GM23338 (cell line): ENCODE measurements around the gene RSPRY1. TPM values are rescaled to one million over a fixed set of nuclear protein-coding genes. Genes with fewer than 3 reads are reported as not detected.

Experiments used
- ATAC-seq: fragments of 200-7000 bp; cut with Tn5 transposase; 3 replicates; pipeline ENCODE4 v1.9.1; 2020
- DNase-seq: peaks from one replicate; pipeline ENCODE4 v3.0.0-alpha.2; 2015; ENCODE audit warnings: low spot score
- H2AFZ ChIP-seq: fragments of 200-600 bp; sonication (generic); 2 replicates; pipeline ENCODE4 v1.8.0; 2016; ENCODE audit warnings: antibody characterized with exemption, mild to moderate bottlenecking, moderate library complexity
- H3F3A ChIP-seq: fragments of 200-600 bp; sonication (generic); replicated peaks from 2 replicates; pipeline ENCODE4 v1.8.0; 2017; ENCODE audit warnings: antibody characterized with exemption, mixed run types, low read depth
- H3K27ac ChIP-seq: fragments of 200-600 bp; sonication (generic); 2 replicates; pipeline ENCODE4 v1.6.1; 2016; ENCODE audit warnings: low read depth
- H3K27me3 ChIP-seq: fragments of 200-600 bp; sonication (generic); 2 replicates; pipeline ENCODE4 v1.8.0; 2016; ENCODE audit warnings: mild to moderate bottlenecking, mixed run types, moderate library complexity; ENCODE audit not compliant: insufficient read depth
- H3K36me3 ChIP-seq: fragments of 200-600 bp; sonication (generic); 2 replicates; pipeline ENCODE4 v1.8.0; 2016; ENCODE audit warnings: mild to moderate bottlenecking; ENCODE audit not compliant: insufficient read depth
- H3K4me1 ChIP-seq: fragments of 200-600 bp; sonication (generic); 2 replicates; pipeline ENCODE4 v1.8.0; 2016; ENCODE audit warnings: mild to moderate bottlenecking, moderate library complexity; ENCODE audit not compliant: insufficient read depth
- H3K4me2 ChIP-seq: fragments of 200-600 bp; sonication (generic); 2 replicates; pipeline ENCODE4 v1.7.1; 2017; ENCODE audit warnings: mixed run types
- H3K4me3 ChIP-seq: fragments of 200-600 bp; sonication (generic); 2 replicates; pipeline ENCODE4 v1.6.1; 2016; ENCODE audit warnings: mixed run types
- H3K79me2 ChIP-seq: fragments of 200-600 bp; sonication (generic); replicated peaks from 2 replicates; pipeline ENCODE4 v1.8.0; 2017; ENCODE audit warnings: mild to moderate bottlenecking; ENCODE audit not compliant: insufficient read depth
- H3K9me2 ChIP-seq: fragments of 200-600 bp; sonication (generic); 2 replicates; pipeline ENCODE4 v1.8.0; 2017; ENCODE audit not compliant: insufficient read depth
- H4K20me1 ChIP-seq: fragments of 200-600 bp; sonication (generic); replicated peaks from 2 replicates; pipeline ENCODE4 v1.8.0; 2017; ENCODE audit warnings: mild to moderate bottlenecking; ENCODE audit not compliant: insufficient read depth
- H3K27ac Mint-ChIP-seq: 2 replicates; pipeline ENCODE4 v1.8.0; 2020; ENCODE audit warnings: inconsistent platforms, mild to moderate bottlenecking, moderate library complexity, mixed read lengths
- H3K27me3 Mint-ChIP-seq: 3 replicates; pipeline ENCODE4 v1.8.0; 2022; ENCODE audit warnings: low read depth, mild to moderate bottlenecking, moderate library complexity, mixed read lengths, inconsistent platforms; ENCODE audit not compliant: insufficient read depth, poor library complexity
- H3K36me3 Mint-ChIP-seq: 3 replicates; pipeline ENCODE4 v1.8.0; 2021; ENCODE audit warnings: low read depth, mild to moderate bottlenecking, inconsistent platforms, moderate library complexity, mixed read lengths
- H3K4me1 Mint-ChIP-seq: 3 replicates; pipeline ENCODE4 v1.8.0; 2020; ENCODE audit warnings: mild to moderate bottlenecking, inconsistent platforms, mixed read lengths
- H3K4me3 Mint-ChIP-seq: 3 replicates; pipeline ENCODE4 v1.8.0; 2021; ENCODE audit warnings: moderate library complexity, mild to moderate bottlenecking, inconsistent platforms, mixed read lengths
- H3K9me3 Mint-ChIP-seq: 3 replicates; pipeline ENCODE4 v1.8.0; 2020; ENCODE audit warnings: moderate library complexity, mild to moderate bottlenecking, inconsistent platforms, mixed read lengths
- CREB1 ChIP-seq: fragments of 250-450 bp; sonication (Bioruptor Pico); IDR thresholded peaks from 2 replicates; pipeline ENCODE4 v1.5.0; 2020; ENCODE audit warnings: low read depth, mild to moderate bottlenecking, moderate library complexity
- CTCF ChIP-seq, 2 experiments: fragments of 200-600 bp in 1 of 2; sonication (generic) in 1 of 2; conservative IDR thresholded peaks; 2 replicates each; pipeline versions ENCODE4 v1.5.1 to v1.6.1; 2016 to 2017; ENCODE audit warnings: antibody characterized with exemption in 2 of 2, low read depth in 2 of 2, mild to moderate bottlenecking in 2 of 2, moderate library complexity in 1 of 2
- ETS1 ChIP-seq: IDR thresholded peaks from 2 replicates; pipeline ENCODE4 v1.6.1; 2016; ENCODE audit warnings: antibody characterized with exemption
- EZH2 ChIP-seq: fragments of 200-600 bp; sonication (generic); IDR thresholded peaks from one replicate; pipeline ENCODE4 v1.8.0; 2017; ENCODE audit warnings: antibody characterized with exemption, mild to moderate bottlenecking, low read depth; ENCODE audit not compliant: unreplicated experiment
- NANOG ChIP-seq: IDR thresholded peaks from 2 replicates; pipeline ENCODE4 v1.6.1; 2016; ENCODE audit warnings: antibody characterized with exemption, borderline replicate concordance
- STAT1 ChIP-seq: IDR thresholded peaks from one replicate; pipeline ENCODE4 v1.6.1; 2016; ENCODE audit warnings: antibody characterized with exemption; ENCODE audit not compliant: unreplicated experiment
- polyA plus RNA-seq: library from polyadenylated mRNA; unstranded; fragments of >200 nt; fragmentation: Nextera tagmentation; extraction: Ambion mirVana; gene quantifications from 2 replicates; pipeline ENCODE4 v1.2.1, GENCODE V29; 2016
- total RNA-seq: library from RNA; depleted of rRNA; stranded (reverse); fragments of >200 nt; shearing (Covaris generic); gene quantifications from 2 replicates; pipeline ENCODE4 v1.2.3, GENCODE V29; 2014

The RSPRY1 gene
- total and polyA plus RNA-seq, 2 experiments from 2014 or later = 25.8 to 35.9 TPM

GRCh38 chr16:57146735-57147134 is 39.4 kb upstream of the RSPRY1 start (continued):
- TF ChIP-seq EZH2 (no peak), ETS1 (no peak), CTCF (conservative IDR thresholded peaks at IDR 0.05; ENCODE audit: low read depth in 2 of 2) (peak; percentile 16 to 50; a peak in 3 of 4 replicates), NANOG (no peak), CREB1 (CRISPR knock-in tag) (no peak)

- Mint-ChIP-seq H3K27me3 (peaks cover 23% of the 10 kb centered on the region), H3K9me3 (no peaks in the 10 kb centered on the region; the same call in 2 of the 3 replicates), H3K36me3 (peaks cover 2% of the 10 kb centered on the region; the same call in 2 of the 3 replicates), H3K27ac (peak overlapping the region; percentile 95), H3K4me1 (peaks cover 63% of the 10 kb centered on the region), H3K4me3 (peak overlapping the region; percentile 41)
- Histone ChIP-seq H3K27ac (peak overlapping the region; percentile 86), H3K27me3 (no peaks in the 10 kb centered on the region), H3K79me2 (no peaks in the 10 kb centered on the region), H3K9me2 (no peaks in the 10 kb centered on the region), H2AFZ (no peak overlapping the region), H3K36me3 (peaks cover 7% of the 10 kb centered on the region; the same call in 1 of the 2 replicates), H3F3A (no peaks in the 10 kb centered on the region), H3K4me1 (peaks cover 46% of the 10 kb centered on the region), H3K4me3 (peak overlapping the region; percentile 9; the same call in 1 of the 2 replicates), H4K20me1 (no peaks in the 10 kb centered on the region), H3K4me2 (peak overlapping the region; percentile 36)
- DNase-seq (peak; percentile 65), ATAC-seq (peak; percentile 26)
- peak; percentile 56; the same call in 1 of the 2 replicates for TF ChIP-seq ETS1
- no peak for TF ChIP-seq STAT1
Observed at GRCh38 chr16:57147381-57148221, 38.5 kb upstream of the RSPRY1 start.

GRCh38 chr16:57148481-57148880 is 37.6 kb upstream of the RSPRY1 start:
- no peak for DNase-seq
- H3K79me2 ChIP-seq = no peaks in the 10 kb centered on the region
- Mint-ChIP-seq H3K9me3 (no peaks in the 10 kb centered on the region; the same call in 2 of the 3 replicates), H3K27ac (peak overlapping the region; percentile 89), H3K4me1 (peaks cover 65% of the 10 kb centered on the region), H3K27me3 (peaks cover 22% of the 10 kb centered on the region), H3K36me3 (peaks cover 11% of the 10 kb centered on the region), H3K4me3 (peak overlapping the region; percentile 1; the same call in 2 of the 3 replicates)
- H4K20me1 ChIP-seq = no peaks in the 10 kb centered on the region
- peak overlapping the region; percentile 36; the same call in 1 of the 2 replicates for H3K4me2 ChIP-seq
- TF ChIP-seq CTCF (conservative IDR thresholded peaks at IDR 0.05; ENCODE audit: low read depth in 2 of 2) = no peak
- peak overlapping the region; percentile 86 for H3K27ac ChIP-seq
- no peak for ATAC-seq
- no peak overlapping the region for H3K4me3 ChIP-seq
- no peaks in the 10 kb centered on the region for H3F3A ChIP-seq
- H2AFZ ChIP-seq = no peak overlapping the region
- H3K36me3 ChIP-seq = peaks cover 7% of the 10 kb centered on the region; the same call in 1 of the 2 replicates
- no peaks in the 10 kb centered on the region for H3K9me2 ChIP-seq
- peaks cover 47% of the 10 kb centered on the region for H3K4me1 ChIP-seq
- H3K27me3 ChIP-seq = no peaks in the 10 kb centered on the region
